Smooth muscle cell of the coronary artery (primary cell): Measurements from ENCODE around the gene NODAL. TPM values are rescaled to one million over a fixed set of nuclear protein-coding genes. Genes with fewer than 3 reads are reported as not detected.

ENCODE experiments used
- total RNA-seq: library from RNA; depleted of rRNA; stranded (reverse); fragments of >200 nt; gene quantifications from 2 replicates; pipeline ENCODE4 v1.2.3, GENCODE V29; 2014; ENCODE audit warnings: low replicate concordance

Gene NODAL
- total RNA-seq, result not detected in 2 replicates

GRCh38 chr10:70441161-70441894 lies at the start of gene NODAL:
NODAL (minus strand) TSS chr10:70441681; CDS start chr10:70441667, 14 bp downstream.

DNA sequence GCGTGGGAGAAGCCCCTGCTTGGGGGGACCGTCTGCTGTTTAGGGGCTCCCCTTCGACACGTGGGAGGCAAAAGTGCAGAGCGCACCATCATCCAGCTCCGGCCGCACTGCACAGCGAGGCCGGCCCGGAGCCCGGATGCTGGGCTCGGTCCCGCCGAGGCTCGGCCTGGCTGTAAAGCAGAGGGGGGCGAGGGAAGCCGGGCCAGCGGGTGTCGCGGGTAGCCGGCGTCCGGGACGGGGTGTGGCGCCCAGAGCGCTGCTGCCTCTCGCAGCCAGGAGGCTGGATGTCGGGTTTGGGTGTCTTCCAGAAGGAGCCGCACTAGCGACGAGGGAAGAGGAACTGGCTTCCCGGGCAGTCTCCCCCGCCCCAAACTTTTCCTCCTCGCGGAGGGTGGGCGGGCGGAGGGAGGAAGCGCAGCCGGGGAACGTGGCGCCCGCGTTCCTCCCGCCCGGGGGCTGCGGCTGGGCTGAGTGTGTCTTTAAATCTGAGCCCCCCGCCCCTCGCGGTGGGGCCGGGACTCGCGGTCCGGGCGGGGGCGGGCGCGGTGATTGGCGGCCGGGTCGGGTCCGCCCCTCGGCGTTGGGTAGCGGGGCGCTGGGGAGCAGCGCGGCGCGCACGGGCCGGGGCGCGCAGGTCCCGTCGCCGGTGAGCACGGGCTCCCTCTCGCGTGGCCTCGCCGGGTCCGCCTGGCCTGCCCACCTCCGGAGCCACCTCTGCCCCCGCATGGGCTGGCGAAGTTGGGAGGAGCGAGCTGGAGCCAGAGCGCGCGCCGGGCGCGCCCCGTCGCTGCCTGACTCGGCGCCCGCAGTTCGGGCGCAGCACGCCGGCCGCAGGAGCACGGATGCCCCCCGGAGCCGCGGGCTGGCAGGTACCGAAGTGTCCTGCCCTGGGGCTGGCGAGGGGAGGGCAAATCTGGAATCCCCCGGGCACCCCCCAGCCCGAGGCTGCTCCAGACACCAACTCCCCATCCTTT lies 37.0 kb upstream of the NODAL start, which contains the start of gene PALD1:
Gene PALD1 (plus strand): TSS at position 577 of the 974 bp plus-strand sequence. CDS start 47,185 bp downstream, outside the sequence.

DNA sequence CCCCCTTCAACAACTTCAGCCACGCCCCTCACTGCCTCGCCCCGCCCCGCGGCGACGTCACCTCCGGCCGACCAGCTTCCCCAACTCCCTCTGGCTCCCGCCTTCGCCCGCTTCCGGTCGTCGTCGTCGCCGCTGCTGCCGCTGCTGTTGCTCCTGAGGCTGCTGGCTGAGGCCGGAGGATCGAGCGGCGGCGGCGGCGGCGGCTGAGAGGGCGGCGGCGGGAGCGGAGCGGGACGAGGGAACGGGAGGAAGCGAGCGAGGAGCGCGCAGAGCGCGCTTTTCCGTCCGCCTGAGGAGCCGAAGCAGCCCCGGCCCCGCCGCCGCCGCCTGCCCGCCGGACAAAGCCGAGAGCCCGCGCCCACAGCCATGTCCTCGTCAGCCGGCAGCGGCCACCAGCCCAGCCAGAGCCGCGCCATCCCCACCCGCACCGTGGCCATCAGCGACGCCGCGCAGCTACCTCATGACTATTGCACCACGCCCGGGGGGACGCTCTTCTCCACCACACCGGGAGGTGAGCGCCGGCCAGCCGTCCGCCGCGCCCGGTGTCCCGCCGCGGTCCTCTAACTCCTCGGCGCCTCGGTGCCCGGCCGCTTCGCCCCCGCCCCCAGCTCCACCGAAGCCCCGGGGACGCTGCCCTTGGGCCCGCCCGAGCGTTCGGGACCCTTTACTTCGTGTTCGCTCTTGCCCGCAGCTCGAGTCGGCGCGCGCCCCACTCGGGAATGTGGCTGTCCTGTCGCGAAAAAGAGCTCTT lies 37.3 kb downstream of the NODAL start, which contains the start of gene EIF4EBP2:
Gene EIF4EBP2 (plus strand): TSS at position 110 of the 751 bp plus-strand sequence. CDS start 257 bp downstream, at position 367.

Other genes starting within 250 kb of the NODAL start
- gene PPA1, start 208.3 kb downstream of the NODAL start, total RNA-seq, result 172 and 229 TPM in 2 replicates
- not detected in 2 replicates for gene NPFFR1, start 157.7 kb downstream of the NODAL start, total RNA-seq
- 4.7 and 7.4 TPM in 2 replicates for gene LRRC20, start 59.1 kb downstream of the NODAL start, total RNA-seq
- 13.0 and 14.7 TPM in 2 replicates for gene EIF4EBP2, start 37.5 kb downstream of the NODAL start, total RNA-seq
- 1.1 and 1.7 TPM in 2 replicates for gene PALD1, start 37.1 kb upstream of the NODAL start, total RNA-seq
- gene PRF1, start 161.1 kb upstream of the NODAL start, total RNA-seq, result not detected in 2 replicates
- gene ADAMTS14, start 230.8 kb upstream of the NODAL start, total RNA-seq, result 1.5 and 9.0 TPM in 2 replicates